HepG2 (cell line): ENCODE data around the gene RAD50. TPM values are rescaled to one million over a fixed set of nuclear protein-coding genes. Genes with fewer than 3 reads are reported as not detected.

Experiments used
- ATAC-seq: fragments of 200-7000 bp; cut with Tn5 transposase; 3 replicates; pipeline ENCODE4 v1.9.1; 2020; ENCODE audit warnings: mild to moderate bottlenecking, moderate library complexity
- BruUV-seq: library from RNA; stranded (reverse); fragments of 400-500 nt; replicated peaks from 2 replicates; lab custom pipeline; 2021; lab: Mats Ljungman, UMichigan
- CTCF ChIA-PET: fragments of 300-600 bp; formaldehyde crosslinking; extraction: SDS; loops from one replicate; lab custom pipeline; 2021; ENCODE audit warnings: low total read pairs, inconsistent platforms, low intra/inter-chr PET ratio; lab: Yijun Ruan, JAX
- POLR2A ChIA-PET: fragments of 350-600 bp; sonication (Branson Sonifier 250); formaldehyde crosslinking; loops from one replicate; lab custom pipeline; 2020; ENCODE audit warnings: antibody characterized with exemption, inconsistent platforms; lab: Yijun Ruan, JAX
- DNase-seq: peaks from one replicate; pipeline ENCODE4 v3.0.0-alpha.2; 2015; ENCODE audit warnings: low spot score
- FAIRE-seq: peaks from 3 replicates; lab custom pipeline; 2011; peaks lifted over from hg19 to GRCh38; lab: Jason Lieb, UNC
- H2AFZ ChIP-seq: one replicate; pipeline ENCODE4 v1.6.1; 2011; ENCODE audit warnings: low read length, inconsistent platforms
- H3K27ac ChIP-seq: fragments of 300-600 bp; 3 replicates; pipeline ENCODE4 v1.8.0; 2011; ENCODE audit warnings: mixed run types, mild to moderate bottlenecking, mixed read lengths, low read length, inconsistent platforms; ENCODE audit not compliant: insufficient read depth; ENCODE audit errors: extremely low read length
- H3K27me3 ChIP-seq, 2 experiments: fragments of 200-600 bp in 1 of 2; 2 replicates in 1 of 2; 3 replicates in 1 of 2; pipeline versions ENCODE4 v1.6.0 to v1.8.0; 2011; ENCODE audit warnings: low read length in 2 of 2, mild to moderate bottlenecking in 2 of 2, moderate library complexity in 2 of 2, inconsistent platforms in 1 of 2; ENCODE audit not compliant: insufficient read depth in 2 of 2, control insufficient read depth in 1 of 2
- H3K36me3 ChIP-seq, 2 experiments: fragments of 200-600 bp in 1 of 2; replicated peaks in 1 of 2; 2 replicates in 1 of 2; 3 replicates in 1 of 2; pipeline versions ENCODE4 v1.5.1 to v1.8.0; 2011; ENCODE audit warnings: low read length in 2 of 2, inconsistent platforms in 1 of 2; ENCODE audit not compliant: insufficient read depth in 2 of 2, control insufficient read depth in 1 of 2
- H3K4me1 ChIP-seq: 2 replicates; pipeline ENCODE4 v1.5.1; 2012; ENCODE audit warnings: low read length, inconsistent platforms; ENCODE audit not compliant: insufficient read depth
- H3K4me2 ChIP-seq: 2 replicates; pipeline ENCODE4 v1.6.0; 2011; ENCODE audit warnings: low read depth, low read length, inconsistent platforms
- H3K4me3 ChIP-seq, 3 experiments: fragments of 200-600 bp in 1 of 3; sonication (generic), shearing (Covaris generic) in 1 of 3; replicated peaks in 1 of 3; 2 replicates each; pipeline ENCODE4 v1.5.1; 2011 to 2016; ENCODE audit warnings: low read length in 3 of 3, inconsistent platforms in 2 of 3, low read depth in 2 of 3, mild to moderate bottlenecking in 2 of 3, control low read depth in 1 of 3, mixed read lengths in 1 of 3; ENCODE audit not compliant: insufficient read depth in 1 of 3
- H3K79me2 ChIP-seq: one replicate; pipeline ENCODE4 v1.6.1; 2011; ENCODE audit warnings: low read length, inconsistent platforms; ENCODE audit not compliant: insufficient read depth
- H3K9ac ChIP-seq: 2 replicates; pipeline ENCODE4 v1.6.0; 2011; ENCODE audit warnings: mild to moderate bottlenecking, low read depth, low read length, inconsistent platforms; ENCODE audit not compliant: insufficient read depth
- H3K9me3 ChIP-seq: 2 replicates; pipeline ENCODE4 v1.5.1; 2012; ENCODE audit warnings: mild to moderate bottlenecking, low read length
- H4K20me1 ChIP-seq: 2 replicates; pipeline ENCODE4 v1.6.0; 2011; ENCODE audit warnings: inconsistent platforms, mild to moderate bottlenecking, low read length, moderate library complexity; ENCODE audit not compliant: insufficient read depth
- CBFB ChIP-seq: sonication (generic); formaldehyde crosslinking; IDR thresholded peaks from 2 replicates; pipeline ENCODE4 v1.4.0; 2020; ENCODE audit warnings: missing genetic modification reagents
- MNT ChIP-seq: fragments of 450-650 bp; IDR thresholded peaks from 2 replicates; pipeline ENCODE4 v1.6.1; 2016
- PHF20 ChIP-seq: sonication (generic); formaldehyde crosslinking; IDR thresholded peaks from 2 replicates; pipeline ENCODE4 v1.5.0; 2020; ENCODE audit warnings: mild to moderate bottlenecking, missing genetic modification reagents
- SETDB1 ChIP-seq: sonication (generic); formaldehyde crosslinking; IDR thresholded peaks from 2 replicates; pipeline ENCODE4 v1.5.1; 2020; ENCODE audit warnings: missing genetic modification reagents, mild to moderate bottlenecking, borderline replicate concordance
- YEATS4 ChIP-seq: sonication (generic); formaldehyde crosslinking; IDR thresholded peaks from 2 replicates; pipeline ENCODE4 v1.4.0; 2020; ENCODE audit warnings: missing genetic modification reagents, borderline replicate concordance
- ZNF441 ChIP-seq: sonication (generic); formaldehyde crosslinking; IDR thresholded peaks from 2 replicates; pipeline ENCODE4 v1.7.0; 2021; ENCODE audit warnings: missing genetic modification reagents, borderline replicate concordance
- ZNF713 ChIP-seq: sonication (generic); formaldehyde crosslinking; IDR thresholded peaks from 2 replicates; pipeline ENCODE4 v1.4.0; 2020; ENCODE audit warnings: mild to moderate bottlenecking, missing genetic modification reagents
- ZNF772 ChIP-seq: sonication (generic); formaldehyde crosslinking; IDR thresholded peaks from 2 replicates; pipeline ENCODE4 v1.5.0; 2020; ENCODE audit warnings: mild to moderate bottlenecking, missing genetic modification reagents
- ZNF839 ChIP-seq: sonication (generic); formaldehyde crosslinking; IDR thresholded peaks from 2 replicates; pipeline ENCODE4 v1.4.0; 2020; ENCODE audit warnings: missing genetic modification reagents, mild to moderate bottlenecking, borderline replicate concordance
- WGBS: methylation state at CpG from one replicate; pipeline ENCODE4 v1.1.6; 2017; ENCODE audit warnings: low lambda C conversion rate; 5-methylcytosine and 5-hydroxymethylcytosine counted together
- in situ Hi-C: cut with HindIII; loops from 2 replicates; pipeline ENCODE4 v1.10.0; 2017; ENCODE audit warnings: low pct_unique_long_range_greater_than_20kb; ENCODE audit not compliant: extremely low pct_ligation_motif_present
- intact Hi-C: fragments of 100-400 bp; cut with micrococcal nuclease; formaldehyde crosslinking; loops from one replicate; pipeline ENCODE4 v1.10.0; 2022; ENCODE audit not compliant: unreplicated experiment
- polyA plus RNA-seq, 8 experiments: library from polyadenylated mRNA; depleted of rRNA in 3 of 8; stranded (reverse) in 7 of 8; unstranded in 1 of 8; fragments of >200 nt; fragmentation: Illumina TruSeq in 4 of 8; extraction: Trizol in 4 of 8; gene quantifications; 2 replicates each; pipeline versions ENCODE4 v1.2.1 to v1.2.3, GENCODE V29; 2011 to 2016; ENCODE audit warnings: low read depth in 4 of 8, missing spikeins in 1 of 8, mixed read lengths in 1 of 8; ENCODE audit not compliant: insufficient read depth in 1 of 8
- total RNA-seq, 5 experiments: library from RNA; depleted of rRNA; stranded (reverse); fragments of >200 nt; fragmentation: Illumina TruSeq; extraction: Trizol; gene quantifications; 2 replicates each; pipeline ENCODE4 v1.2.3, GENCODE V29; 2016; ENCODE audit warnings: low read depth in 1 of 5

Gene RAD50
- total and polyA plus RNA-seq, 2 of the 13 experiments (the other 11 are each of a cell fraction or from before 2014, with no cell fraction given), result 19.2 to 23.4 TPM

GRCh38 chr5:132607095-132607494 lies 50.3 kb downstream of the RAD50 start (continued):
- no peak for TF ChIP-seq PHF20 (CRISPR knock-in tag)

- H2AFZ ChIP-seq, result no peak overlapping the region
- H3K4me3 ChIP-seq, result no peak overlapping the region
- no peaks in the 10 kb centered on the region for H3K4me1 ChIP-seq
- TF ChIP-seq ZNF772 (CRISPR knock-in tag) (no peak), MNT (no peak)
- no peak overlapping the region for H3K9ac ChIP-seq
- intact Hi-C loops, result no loop called here
- no peak for FAIRE-seq
- no peak overlapping the region for H3K4me2 ChIP-seq
- H4K20me1 ChIP-seq, result peaks cover 4% of the 10 kb centered on the region; the same call in 1 of the 2 replicates
- no peaks in the 10 kb centered on the region for H3K9me3 ChIP-seq
- DNase-seq, result no peak
- ChIA-PET CTCF (no interaction called here), POLR2A (no interaction called here)
- ATAC-seq, result no peak
- no peak overlapping the region for H3K27ac ChIP-seq
- in situ Hi-C loops, result no loop called here
- no TSS peak for BruUV-seq
- 97% methylated on average over 5 of the region's 5 CpGs for WGBS
- H3K27me3 ChIP-seq, result no peaks in the 10 kb centered on the region
- H3K79me2 ChIP-seq, result no peaks in the 10 kb centered on the region
- peaks cover 5 to 35% of the 10 kb centered on the region in 2 experiments; a peak in 4 of 5 replicates for H3K36me3 ChIP-seq
Measured at GRCh38 chr5:132608107-132608506, 51.3 kb downstream of the RAD50 start.

- ATAC-seq (no peak), DNase-seq (no peak), FAIRE-seq (no peak)
- ChIA-PET CTCF (no interaction called here), POLR2A (no interaction called here)
- in situ Hi-C loops (no loop called here), intact Hi-C loops (loop anchor here (10.0 kb wide), 1 partner anchor 63 kb away; the partner anchor contains the start of gene IL4)
- Histone ChIP-seq H3K27ac (no peak overlapping the region), H2AFZ (no peak overlapping the region), H3K9ac (no peak overlapping the region), H3K4me2 (no peak overlapping the region), H3K36me3 (peaks cover 1 to 37% of the 10 kb centered on the region in 2 experiments; a peak in 3 of 5 replicates), H3K4me1 (no peaks in the 10 kb centered on the region), H3K4me3 (no peak overlapping the region), H3K27me3 (no peaks in the 10 kb centered on the region), H4K20me1 (peaks cover 4% of the 10 kb centered on the region; the same call in 1 of the 2 replicates), H3K79me2 (no peaks in the 10 kb centered on the region), H3K9me3 (no peaks in the 10 kb centered on the region)
- BruUV-seq, result no TSS peak
- TF ChIP-seq ZNF441 (CRISPR knock-in tag) (no peak), CBFB (CRISPR knock-in tag) (no peak), ZNF839 (CRISPR knock-in tag) (no peak), SETDB1 (CRISPR knock-in tag) (no peak), YEATS4 (CRISPR knock-in tag) (no peak), ZNF713 (no peak)
- 95% methylated on average over 2 of the region's 2 CpGs for WGBS
Measured at GRCh38 chr5:132611965-132612364, 55.2 kb downstream of the RAD50 start.
